GM19240 (cell line): ENCODE measurements around the gene KIF6.

ENCODE experiments used
- DNase-seq: peaks from one replicate; pipeline ENCODE4 v3.0.0; 2011; ENCODE audit warnings: low spot score; ENCODE audit not compliant: insufficient read length

Gene KIF6

GRCh38 chr6:39602601-39603519 is 122.3 kb downstream of the KIF6 start:
- DNase-seq = no peak

- no peak for DNase-seq
These were observed 125.2 kb downstream of the KIF6 start for GRCh38 chr6:39599973-39600372.

DNA sequence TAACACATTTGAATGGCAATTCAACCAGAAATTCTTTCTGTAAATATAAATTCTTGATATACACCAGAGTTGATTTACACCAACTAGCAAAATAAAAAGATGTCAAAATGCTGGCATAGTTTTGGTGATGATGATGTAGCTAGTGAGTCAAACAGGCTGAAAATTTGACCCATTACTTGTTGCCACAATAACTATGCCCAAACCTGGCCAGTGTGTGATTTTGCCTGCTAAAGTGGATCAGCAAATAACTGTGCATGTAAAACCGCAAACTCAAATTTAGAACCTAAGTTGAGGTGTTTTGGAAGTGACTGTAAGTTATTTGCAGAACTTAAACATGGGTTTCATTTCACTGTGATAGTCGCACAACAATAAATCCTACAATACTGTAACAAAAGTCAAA is 125.9 kb downstream of the KIF6 start:
- DNase-seq = no peak

DNA sequence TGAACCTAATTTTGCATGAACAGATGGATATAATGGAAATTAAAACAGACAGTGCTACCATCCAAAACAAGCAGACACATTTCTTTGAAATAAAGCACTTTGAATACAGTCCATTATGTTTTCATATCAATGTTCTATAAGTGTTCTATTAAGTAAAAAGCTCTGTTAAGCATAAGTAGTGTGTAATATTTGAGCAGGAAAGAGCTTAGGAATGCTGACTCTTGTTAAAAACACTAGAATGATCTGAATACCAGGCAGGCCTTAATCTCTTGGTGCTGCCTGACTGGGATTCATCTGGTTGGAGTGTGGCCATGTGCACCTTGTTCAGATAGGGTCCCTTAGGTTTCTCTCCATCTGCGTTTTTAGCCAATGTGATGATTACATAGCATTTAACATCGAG is 130.9 kb downstream of the KIF6 start:
- no peak for DNase-seq

DNA sequence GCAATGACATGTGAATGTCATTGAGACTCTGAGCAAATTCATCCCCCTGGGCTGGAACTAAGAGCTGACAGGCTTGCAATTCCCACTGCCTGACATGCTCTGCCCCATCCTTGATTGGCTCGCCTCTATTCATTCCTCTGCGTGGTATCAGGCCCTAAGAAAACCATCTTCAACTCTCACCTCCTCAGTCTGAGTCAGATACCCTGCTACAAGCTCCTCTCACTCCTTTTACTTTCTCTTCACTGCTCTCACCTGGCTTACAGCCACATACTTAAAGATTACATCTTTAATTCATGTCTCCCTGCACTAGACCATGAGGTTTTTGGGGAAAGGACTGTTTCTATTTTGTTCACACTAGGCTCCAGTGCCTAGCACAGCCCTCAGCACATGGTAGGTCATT is 131.6 kb downstream of the KIF6 start:
- no peak for DNase-seq

DNA sequence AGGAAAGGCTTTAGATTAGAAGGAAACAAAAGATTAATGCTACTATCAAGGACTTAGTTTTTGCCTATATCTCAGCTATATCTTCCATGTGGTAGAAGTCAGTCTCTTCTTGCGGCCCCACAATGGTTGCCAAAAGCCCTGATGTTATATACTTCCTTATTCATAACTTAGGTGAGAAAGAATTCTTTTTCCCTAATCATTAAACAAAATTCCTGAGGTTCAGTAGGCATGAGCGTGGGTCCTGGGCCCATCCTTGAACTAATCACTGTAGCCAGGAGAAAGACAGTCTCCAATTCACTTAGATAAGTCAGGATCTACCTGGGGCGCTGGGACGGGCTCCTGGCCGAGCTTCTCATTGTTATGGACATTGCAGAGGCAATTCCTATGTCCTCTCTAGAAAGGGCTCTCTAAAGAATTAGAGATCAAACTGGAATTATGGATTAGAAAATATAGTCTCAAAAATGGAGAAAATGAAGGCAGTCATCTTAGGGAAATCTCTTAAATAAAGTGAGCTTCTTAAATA is 134.3 kb downstream of the KIF6 start:
- no peak for DNase-seq

DNA sequence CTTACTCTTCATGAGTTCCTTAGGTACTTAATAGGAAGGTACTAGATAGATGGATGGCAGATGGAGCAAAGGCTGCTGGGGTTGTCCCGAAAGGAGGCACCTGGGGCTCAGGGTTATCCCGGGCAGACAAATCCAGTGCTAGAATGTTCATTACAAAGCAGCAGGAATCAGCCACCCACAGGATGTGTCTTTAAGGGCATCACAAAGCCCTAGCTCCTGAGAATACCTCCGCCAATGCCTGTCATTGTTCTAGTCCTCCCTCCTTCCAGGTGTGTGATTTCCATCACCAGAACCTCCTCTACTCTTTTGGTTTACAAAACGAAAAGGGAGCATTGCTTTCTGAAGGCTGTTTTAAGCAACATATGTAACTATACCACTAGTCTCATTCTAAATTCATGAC is 138.1 kb downstream of the KIF6 start:
- DNase-seq = no peak

DNA sequence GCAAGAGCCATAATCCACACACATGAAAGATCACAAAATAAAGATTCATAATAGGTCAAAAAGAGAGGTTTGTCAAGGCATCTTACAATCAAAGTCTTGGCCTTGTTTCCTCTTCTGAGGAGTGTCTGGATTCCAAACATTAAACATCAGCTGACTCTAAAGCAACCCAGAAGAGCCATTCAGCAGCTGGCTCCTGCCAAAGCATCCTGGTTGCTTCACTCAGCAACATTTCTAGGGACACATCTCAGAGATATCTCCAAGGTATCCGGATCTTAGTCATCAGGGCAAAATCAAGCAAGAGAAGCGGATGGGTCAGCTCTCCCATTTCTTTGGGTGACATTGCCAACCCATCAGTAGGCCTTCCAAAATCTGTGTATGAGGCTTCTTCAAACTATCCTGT is 139.6 kb downstream of the KIF6 start:
- DNase-seq = no peak

DNA sequence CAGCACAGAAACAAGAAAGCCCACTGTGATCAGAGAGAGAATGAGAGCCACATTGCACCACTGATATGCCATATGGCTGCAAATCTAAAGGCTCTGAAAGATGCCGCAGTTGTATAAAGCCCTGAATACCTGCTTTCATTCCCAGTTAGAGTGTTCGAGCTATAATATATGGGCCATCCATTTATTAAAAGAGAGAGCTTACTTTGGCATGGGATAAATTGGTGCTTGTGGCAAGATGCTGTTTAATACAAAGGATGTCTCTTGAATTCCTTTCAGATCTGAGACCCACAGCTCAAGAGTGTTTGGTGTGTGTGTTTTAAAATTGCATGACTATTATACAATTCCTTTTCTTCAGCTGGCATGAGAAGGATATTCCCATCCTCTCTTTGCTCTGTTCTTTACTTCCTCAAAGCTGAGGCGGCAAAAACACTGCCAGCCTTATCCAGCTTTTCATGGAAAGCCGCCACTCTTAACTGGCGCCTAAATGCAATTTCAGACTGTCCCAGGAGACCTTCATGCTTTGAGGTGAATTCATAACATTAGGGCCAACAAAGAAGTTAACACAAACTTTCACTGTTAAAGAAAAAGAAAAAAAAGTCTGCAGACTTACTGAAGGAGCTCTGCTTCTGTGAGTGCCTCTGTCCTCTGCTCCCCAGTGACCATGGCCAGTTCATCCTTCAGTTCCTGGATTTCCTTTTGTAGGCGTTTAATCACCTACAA is 147.6 kb downstream of the KIF6 start:
- DNase-seq = no peak

DNA sequence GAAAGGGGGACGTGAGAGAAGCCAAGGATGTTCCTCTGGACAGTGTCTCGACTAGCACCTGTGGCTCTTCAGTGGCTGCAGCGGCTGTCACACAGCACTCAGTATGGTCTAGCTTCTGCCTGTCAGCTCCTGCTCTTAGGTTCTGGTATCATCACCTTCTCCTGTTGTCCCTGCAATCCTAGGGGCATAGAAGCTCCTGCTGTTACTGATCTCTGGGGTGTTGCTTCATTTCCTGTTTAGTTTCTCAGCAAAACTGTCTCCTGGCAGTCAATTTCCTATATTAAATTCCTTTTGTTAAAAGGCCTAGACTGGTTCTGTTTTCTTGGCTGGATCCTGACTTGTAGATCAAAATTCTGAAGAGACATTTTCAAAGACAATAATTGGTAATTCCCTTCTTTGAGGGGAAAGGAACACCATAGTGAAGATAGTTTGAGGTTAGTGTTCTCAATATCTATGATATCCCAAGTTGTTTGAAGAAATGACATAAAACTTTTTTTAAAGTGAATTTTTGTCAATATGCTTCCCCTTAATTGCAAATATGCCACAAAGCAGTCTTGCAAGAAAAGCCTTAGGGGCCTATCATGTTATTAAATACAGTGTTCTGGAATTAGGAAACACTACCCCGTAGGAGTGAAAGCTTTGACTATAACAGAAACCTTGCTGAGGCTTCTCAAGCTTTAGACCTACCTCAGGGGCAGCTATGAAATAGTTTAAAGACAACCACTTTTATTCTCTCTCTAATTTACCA is 148.5 kb downstream of the KIF6 start:
- DNase-seq = no peak

- no peak for DNase-seq
These were observed 150.2 kb downstream of the KIF6 start for GRCh38 chr6:39574991-39575390.

GRCh38 chr6:39573541-39573940 is 151.7 kb downstream of the KIF6 start:
- no peak for DNase-seq

- no peak for DNase-seq
These were observed 152.4 kb downstream of the KIF6 start for GRCh38 chr6:39572661-39573340.

DNA sequence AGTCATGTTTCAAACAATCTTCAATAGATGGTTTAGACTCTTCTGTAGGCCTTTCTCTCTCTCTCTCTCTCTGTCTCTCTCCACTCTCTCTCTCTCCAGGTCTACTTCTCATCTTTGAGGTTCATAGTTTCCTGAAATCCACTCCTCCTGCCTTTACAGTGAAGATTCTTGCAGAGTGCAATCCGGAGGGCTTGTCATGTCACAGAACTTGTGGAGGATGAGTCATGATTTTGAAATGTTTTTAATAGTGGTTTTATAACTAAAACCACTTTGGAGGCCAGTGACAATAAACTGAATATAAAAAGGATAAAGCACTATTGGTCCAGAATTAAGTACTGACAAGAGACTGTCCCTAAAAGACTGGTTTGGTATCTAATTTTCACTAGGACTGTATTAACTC is 156.3 kb downstream of the KIF6 start:
- no peak for DNase-seq

DNA sequence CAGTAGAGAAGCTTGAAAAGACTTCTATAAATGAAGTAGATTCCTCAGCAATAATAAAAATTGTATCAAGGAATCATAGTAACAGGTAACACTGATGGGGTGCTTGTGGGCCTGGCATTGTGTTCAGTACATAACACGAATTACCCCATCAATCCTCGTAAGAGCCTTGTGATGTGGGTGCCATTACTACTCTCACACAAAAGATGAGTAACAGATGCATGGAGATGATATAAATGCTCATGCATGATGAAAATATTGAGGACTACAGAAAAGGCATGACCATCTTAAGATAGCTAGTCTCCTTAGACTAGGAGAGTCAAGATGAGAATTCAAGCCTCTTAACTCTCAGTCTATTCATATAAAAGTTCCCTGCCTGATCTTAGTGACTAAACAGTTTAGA is 158.1 kb downstream of the KIF6 start:
- no peak for DNase-seq

GRCh38 chr6:39566456-39566855 is 158.8 kb downstream of the KIF6 start:
- no peak for DNase-seq

- DNase-seq = no peak
These were observed 159.3 kb downstream of the KIF6 start for GRCh38 chr6:39565956-39566355.

- no peak for DNase-seq
These were observed 161.5 kb downstream of the KIF6 start for GRCh38 chr6:39563566-39564311.

DNA sequence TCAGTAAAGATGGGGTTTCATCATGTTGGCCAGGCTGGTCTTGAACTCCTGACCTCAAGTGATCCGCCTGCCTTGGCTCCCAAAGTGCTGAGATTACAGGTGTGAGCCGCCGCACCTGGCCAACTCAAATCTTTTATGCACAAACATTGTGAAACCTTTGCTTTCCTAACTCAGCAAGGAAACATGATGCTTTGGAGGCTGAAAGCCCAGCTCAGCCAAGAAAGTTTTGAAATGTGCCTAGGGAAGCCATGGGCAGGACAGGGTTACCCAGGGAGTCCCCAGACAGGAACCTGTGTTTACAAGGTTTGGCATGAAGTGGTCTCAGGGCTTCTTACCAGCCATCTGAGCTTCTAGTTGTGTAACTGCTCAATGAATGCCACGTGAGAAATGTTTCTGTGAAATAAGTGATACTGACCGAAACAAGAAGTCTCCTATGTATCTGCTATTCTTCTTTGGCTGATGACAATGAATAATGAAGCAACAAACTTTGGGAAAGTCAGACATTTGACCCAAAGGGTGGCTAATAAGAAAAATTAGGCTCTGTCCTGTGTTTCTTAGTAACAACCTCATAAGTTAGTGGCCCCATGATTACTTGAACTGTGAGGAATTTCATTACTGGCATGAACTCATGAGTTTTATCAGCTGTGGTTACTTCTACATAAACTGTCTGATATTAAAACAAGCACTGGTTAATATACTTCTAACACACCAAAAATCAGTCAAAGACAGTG is 163.5 kb downstream of the KIF6 start:
- no peak for DNase-seq

DNA sequence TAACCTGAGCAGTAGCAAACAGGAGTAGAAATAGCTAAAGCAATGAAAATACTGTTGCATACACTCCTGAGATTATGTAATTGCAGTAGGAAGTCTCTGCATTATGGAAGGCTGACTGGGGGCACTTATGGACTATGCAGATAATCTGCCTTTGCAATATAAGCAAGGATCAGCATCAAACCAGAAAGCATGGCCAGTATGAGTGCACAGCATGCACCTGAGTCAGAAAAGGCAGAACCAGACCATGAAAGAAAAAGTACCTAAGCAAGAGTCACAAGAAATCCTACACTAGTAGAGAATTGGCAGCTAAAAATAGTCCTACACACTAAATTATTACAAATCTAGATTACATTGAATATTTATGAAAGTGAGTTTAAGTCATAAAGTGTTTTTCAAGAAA is 164.3 kb downstream of the KIF6 start:
- no peak for DNase-seq
